K562 (cell line): Measurements from ENCODE around the gene ZNF652. TPM values are rescaled to one million over a fixed set of nuclear protein-coding genes. Genes with fewer than 3 reads are reported as not detected.
A peak's percentile ranks its signal among the peaks of the same experiment; 100 is the strongest.

Source experiments
- ATAC-seq: fragments of 200-7000 bp; cut with Tn5 transposase; 3 replicates; pipeline ENCODE4 v1.9.1; 2020; ENCODE audit warnings: moderate library complexity
- BruUV-seq: library from RNA; stranded (reverse); fragments of 400-500 nt; replicated peaks from 2 replicates; lab custom pipeline; 2021; lab: Mats Ljungman, UMichigan
- CTCF ChIA-PET: fragments of 300-600 bp; formaldehyde crosslinking; extraction: SDS; loops from one replicate; lab custom pipeline; 2021; ENCODE audit warnings: low intra/inter-chr PET ratio; lab: Yijun Ruan, JAX
- POLR2A ChIA-PET: fragments of 300-600, 350-650 bp; sonication (Branson Sonifier 250); formaldehyde crosslinking; extraction: SDS; loops from one replicate; lab custom pipeline; 2021; ENCODE audit warnings: antibody characterized with exemption, inconsistent platforms; lab: Yijun Ruan, JAX
- DNase-seq, 4 experiments: peaks; one replicate each; pipeline versions ENCODE4 v3.0.0 to v3.0.0-alpha.2; 2011 to 2018; ENCODE audit warnings: low spot score in 3 of 4, mixed read lengths in 3 of 4; ENCODE audit errors: extremely low read depth in 1 of 4
- FAIRE-seq: peaks from 2 replicates; lab custom pipeline; 2011; peaks lifted over from hg19 to GRCh38; lab: Jason Lieb, UNC
- H2AFZ ChIP-seq: 2 replicates; pipeline ENCODE4 v1.6.0; 2011; ENCODE audit warnings: low read depth, low read length, control low read depth, inconsistent platforms
- H3K27ac ChIP-seq: fragments of 200-600 bp; 3 replicates; pipeline ENCODE4 v1.8.0; 2011; ENCODE audit warnings: low read depth, mild to moderate bottlenecking, control low read depth, inconsistent platforms, low read length, moderate library complexity, mixed read lengths; ENCODE audit errors: extremely low read depth
- H3K27me3 ChIP-seq, 2 experiments: fragments of 300-600 bp in 1 of 2; 2 replicates in 1 of 2; 3 replicates in 1 of 2; pipeline versions ENCODE4 v1.6.0 to v1.8.0; 2011; ENCODE audit warnings: inconsistent platforms in 2 of 2, low read length in 2 of 2, mild to moderate bottlenecking in 1 of 2, mixed read lengths in 1 of 2, moderate library complexity in 1 of 2; ENCODE audit not compliant: control insufficient read depth in 2 of 2, insufficient read depth in 2 of 2
- H3K36me3 ChIP-seq: fragments of 300-600 bp; 3 replicates; pipeline ENCODE4 v1.8.0; 2011; ENCODE audit warnings: mild to moderate bottlenecking, low read length, inconsistent platforms; ENCODE audit not compliant: control insufficient read depth, insufficient read depth
- H3K4me1 ChIP-seq, 2 experiments: fragments of 200-600 bp in 1 of 2; replicated peaks in 1 of 2; 2 replicates in 1 of 2; 3 replicates in 1 of 2; pipeline versions ENCODE4 v1.5.1 to v1.8.0; 2011; ENCODE audit warnings: inconsistent platforms in 2 of 2, low read length in 2 of 2, mild to moderate bottlenecking in 1 of 2, mixed read lengths in 1 of 2, moderate library complexity in 1 of 2; ENCODE audit not compliant: control insufficient read depth in 2 of 2, insufficient read depth in 2 of 2
- H3K4me2 ChIP-seq: 2 replicates; pipeline ENCODE4 v1.6.1; 2011; ENCODE audit warnings: low read length, control low read depth, inconsistent platforms, mixed read lengths; ENCODE audit not compliant: insufficient read depth
- H3K4me3 ChIP-seq: fragments of 200-600 bp; sonication (generic), shearing (Covaris generic); 2 replicates; pipeline ENCODE4 v1.5.1; 2016; ENCODE audit warnings: control low read depth, inconsistent platforms
- H3K79me2 ChIP-seq: fragments of 200-600 bp; 3 replicates; pipeline ENCODE4 v1.8.0; 2011; ENCODE audit warnings: low read length, inconsistent platforms; ENCODE audit not compliant: control insufficient read depth, insufficient read depth
- H3K9ac ChIP-seq, 2 experiments: 2 replicates each; pipeline versions ENCODE4 v1.6.0 to v1.6.1; 2011; ENCODE audit warnings: low read depth in 2 of 2, low read length in 2 of 2, control low read depth in 1 of 2, inconsistent platforms in 1 of 2, mild to moderate bottlenecking in 1 of 2, mixed read lengths in 1 of 2; ENCODE audit not compliant: insufficient read depth in 1 of 2
- H3K9me1 ChIP-seq: one replicate; pipeline ENCODE4 v1.6.0; 2011; ENCODE audit warnings: inconsistent platforms, mild to moderate bottlenecking, low read length, moderate library complexity; ENCODE audit not compliant: control insufficient read depth, insufficient read depth
- H3K9me3 ChIP-seq: replicated peaks from 2 replicates; pipeline ENCODE4 v1.5.1; 2011; ENCODE audit warnings: low read depth, low read length, inconsistent platforms; ENCODE audit not compliant: control insufficient read depth, insufficient read depth
- H4K20me1 ChIP-seq: replicated peaks from 2 replicates; pipeline ENCODE4 v1.6.1; 2011; ENCODE audit warnings: low read length, inconsistent platforms, mixed read lengths; ENCODE audit not compliant: control insufficient read depth, insufficient read depth
- BHLHE40 ChIP-seq: IDR thresholded peaks from 2 replicates; pipeline ENCODE4 v1.6.1; 2011; ENCODE audit warnings: low read length, improper control_type of control experiment
- CEBPB ChIP-seq: fragments of 450-650 bp; IDR thresholded peaks from 2 replicates; pipeline ENCODE4 v1.6.1; 2016; ENCODE audit warnings: missing genetic modification characterization, missing compliant biosample characterization
- CEBPG ChIP-seq, 3 experiments: fragments of 200-800 bp in 1 of 3; sonication (Bioruptor generic) in 1 of 3; sonication (generic) in 1 of 3; formaldehyde crosslinking in 1 of 3; IDR thresholded peaks in 2 of 3; conservative IDR thresholded peaks in 1 of 3; 2 replicates each; pipeline versions ENCODE4 v1.6.1 to v1.8.0; 2016 to 2022; ENCODE audit warnings: missing compliant biosample characterization in 2 of 3, missing genetic modification characterization in 2 of 3, mild to moderate bottlenecking in 1 of 3, missing genetic modification reagents in 1 of 3
- KHSRP ChIP-seq: fragments of 450-650 bp; IDR thresholded peaks from 2 replicates; pipeline ENCODE4 v1.6.1; 2017
- MCM3 ChIP-seq: fragments of 450-650 bp; IDR thresholded peaks from 2 replicates; pipeline ENCODE4 v1.6.1; 2016
- NFIC ChIP-seq: fragments of 450-650 bp; IDR thresholded peaks from 2 replicates; pipeline ENCODE4 v1.6.1; 2017; ENCODE audit warnings: mild to moderate bottlenecking, inconsistent platforms
- NR2C2 ChIP-seq, 2 experiments: fragments of 200-800 bp in 1 of 2; sonication (Bioruptor generic) in 1 of 2; sonication (generic) in 1 of 2; formaldehyde crosslinking in 1 of 2; IDR thresholded peaks; 2 replicates each; pipeline versions ENCODE4 v1.6.1 to v1.8.0; 2016 to 2022; ENCODE audit warnings: mild to moderate bottlenecking in 1 of 2, missing compliant biosample characterization in 1 of 2, missing genetic modification characterization in 1 of 2, missing genetic modification reagents in 1 of 2
- PYGO2 ChIP-seq: fragments of 450-650 bp; IDR thresholded peaks from 2 replicates; pipeline ENCODE4 v1.6.1; 2016; ENCODE audit warnings: mild to moderate bottlenecking, missing genetic modification characterization, moderate library complexity, missing compliant biosample characterization
- ZBTB7A ChIP-seq: IDR thresholded peaks from 2 replicates; pipeline ENCODE4 v1.6.1; 2011; ENCODE audit warnings: low read depth, mild to moderate bottlenecking, low read length, moderate library complexity, borderline replicate concordance; ENCODE audit not compliant: control insufficient read depth
- ZNF277 ChIP-seq: fragments of 250-450 bp; sonication (Bioruptor Pico); IDR thresholded peaks from 2 replicates; pipeline ENCODE4 v1.8.0; 2022; ENCODE audit warnings: inconsistent platforms, mild to moderate bottlenecking, moderate library complexity, borderline replicate concordance
- WGBS: fragments of 100-300 bp; shearing (Covaris generic); methylation state at CpG from one replicate; pipeline ENCODE4 v1.1.6; 2016; ENCODE audit warnings: low coverage, mixed read lengths; ENCODE audit not compliant: insufficient coverage; ENCODE audit errors: missing lambda C conversion rate; 5-methylcytosine and 5-hydroxymethylcytosine counted together
- in situ Hi-C: fragments of 300-500 bp; cut with MboI; formaldehyde crosslinking; loops from 4 replicates; pipeline ENCODE4 v1.15.0; 2018; ENCODE audit warnings: inconsistent platforms, mixed read lengths
- intact Hi-C: fragments of 100-400 bp; cut with micrococcal nuclease; formaldehyde crosslinking; loops from 2 replicates; pipeline ENCODE4 v1.14.2; 2022
- polyA plus RNA-seq, 8 experiments: library from polyadenylated mRNA; depleted of rRNA in 4 of 8; stranded (reverse) in 5 of 8; unstranded in 3 of 8; fragments of >200 nt; fragmentation: Nextera tagmentation in 2 of 8; fragmentation: Illumina TruSeq in 1 of 8; extraction: Ambion mirVana in 2 of 8; extraction: Trizol in 1 of 8; gene quantifications; 2 replicates each; pipeline versions ENCODE4 v1.2.1 to v1.2.3, GENCODE V29; 2011 to 2014; ENCODE audit warnings: inconsistent platforms in 1 of 8, missing spikeins in 1 of 8
- total RNA-seq, 7 experiments: library from RNA; depleted of rRNA in 6 of 7; stranded (reverse); fragments of >200 nt in 6 of 7; fragmentation: Illumina TruSeq in 2 of 7; extraction: Trizol in 2 of 7; gene quantifications; 2 replicates each; pipeline versions ENCODE4 v1.2.1 to v1.2.3, GENCODE V29; 2011 to 2021; ENCODE audit warnings: low replicate concordance in 1 of 7

ZNF652 gene
- total and polyA plus RNA-seq, 9 of the 15 experiments (the other 6 are each of a cell fraction or from before 2014, with no cell fraction given), result 5.1 to 15.5 (median 7.8) TPM

- TF ChIP-seq PYGO2 (tag), result no peak
Measured at GRCh38 chr17:49381793-49382192, 19.7 kb upstream of the ZNF652 start (continued).

GRCh38 chr17:49381033-49381432, 19.0 kb upstream of the ZNF652 start:
- no peak overlapping the region for H2AFZ ChIP-seq
- WGBS, result 11% methylated on average over 1 of the region's 1 CpG
- no peak for FAIRE-seq
- ATAC-seq, result no peak
- H4K20me1 ChIP-seq, result no peaks in the 10 kb centered on the region
- H3K79me2 ChIP-seq, result no peaks in the 10 kb centered on the region
- TF ChIP-seq NFIC (0 out of 2 replicates have a peak, but pooled peaks have one; percentile 25), ZBTB7A (no peak), BHLHE40 (no peak), CEBPG (CRISPR knock-in tag; IDR thresholded peaks at IDR 0.05) (no peak), CEBPG (tag; conservative IDR thresholded peaks at IDR 0.05 in 1 of 2, IDR thresholded peaks at IDR 0.05 in 1 of 2) (peak in 1 of 2 experiments; percentile 52; a peak in 1 of 4 replicates), MCM3 (no peak), ZNF277 (CRISPR knock-in tag) (no peak), CEBPB (tag) (peak; percentile 69), NR2C2 (CRISPR knock-in tag; IDR thresholded peaks at IDR 0.05) (no peak), NR2C2 (tag; IDR thresholded peaks at IDR 0.05) (0 out of 2 replicates have a peak, but pooled peaks have one; percentile 25), KHSRP (no peak)
- peaks cover 0 to 9% of the 10 kb centered on the region in 2 experiments; a peak in 1 of 5 replicates for H3K27me3 ChIP-seq
- intact Hi-C loops (no loop called here), in situ Hi-C loops (no loop called here)
- H3K9ac ChIP-seq, result peak overlapping the region in 1 of 2 experiments; percentile 23; a peak in 1 of 4 replicates
- H3K4me2 ChIP-seq, result no peak overlapping the region
- H3K4me1 ChIP-seq, result peaks cover 0 to 5% of the 10 kb centered on the region in 2 experiments; a peak in 1 of 5 replicates
- H3K36me3 ChIP-seq, result no peaks in the 10 kb centered on the region
- no peak overlapping the region for H3K27ac ChIP-seq
- no peaks in the 10 kb centered on the region for H3K9me1 ChIP-seq
- CTCF ChIA-PET, result interaction anchor here (0.6 to 0.9 kb wide), 2 partner anchors 12 to 32 kb away, joined by 3 to 5 read pairs; no protein-coding TSS in a partner anchor
- no peak overlapping the region for H3K4me3 ChIP-seq
- BruUV-seq, result no TSS peak
- POLR2A ChIA-PET, result interaction anchor here (0.6 to 1.7 kb wide), 4 partner anchors 8 to 342 kb away, joined by 3 to 9 read pairs (median 3); no protein-coding TSS in a partner anchor
- peak in 1 of 4 experiments; percentile 35 for DNase-seq
- H3K9me3 ChIP-seq, result no peaks in the 10 kb centered on the region
